Caco-2 (cell line): ENCODE data around the gene PEX6. TPM values are rescaled to one million over a fixed set of nuclear protein-coding genes. Genes with fewer than 3 reads are reported as not detected.

Experiments used
- BruUV-seq: library from RNA; stranded (reverse); fragments of 400-500 nt; replicated peaks from 2 replicates; lab custom pipeline; 2021; lab: Mats Ljungman, UMichigan
- CTCF ChIA-PET: fragments of 300-600 bp; sonication (Branson Sonifier 250); formaldehyde crosslinking; loops from one replicate; lab custom pipeline; 2022; ENCODE audit warnings: antibody characterized with exemption; lab: Charles Lee
- POLR2A ChIA-PET: fragments of 300-600 bp; sonication (Branson Sonifier 250); formaldehyde crosslinking; loops from one replicate; lab custom pipeline; 2022; ENCODE audit warnings: antibody characterized with exemption; lab: Charles Lee
- DNase-seq, 2 experiments: peaks; one replicate each; pipeline versions ENCODE4 v3.0.0 to v3.0.0-alpha.2; 2020 to 2022
- H3K27me3 ChIP-seq: replicated peaks from 2 replicates; pipeline ENCODE4 v1.6.0; 2011; ENCODE audit warnings: low read length; ENCODE audit not compliant: control insufficient read depth, insufficient read depth
- H3K36me3 ChIP-seq: 2 replicates; pipeline ENCODE4 v1.5.1; 2011; ENCODE audit warnings: low read length; ENCODE audit not compliant: control insufficient read depth, insufficient read depth
- H3K4me1 ChIP-seq: fragments of 250-450 bp; sonication (Bioruptor Pico); 2 replicates; pipeline ENCODE4 v1.5.1; 2020; ENCODE audit warnings: mild to moderate bottlenecking
- H3K4me3 ChIP-seq: 2 replicates; pipeline ENCODE4 v1.5.1; 2011; ENCODE audit warnings: low read depth, mild to moderate bottlenecking, control low read depth, low read length
- H3K9me3 ChIP-seq: fragments of 250-450 bp; sonication (Bioruptor Pico); 2 replicates; pipeline ENCODE4 v1.5.1; 2020; ENCODE audit warnings: mild to moderate bottlenecking, moderate library complexity
- H3K27ac Mint-ChIP-seq: one replicate; pipeline ENCODE4 v1.8.0; 2022; ENCODE audit warnings: mixed read lengths; ENCODE audit not compliant: unreplicated experiment
- H3K27me3 Mint-ChIP-seq: one replicate; pipeline ENCODE4 v1.8.0; 2022; ENCODE audit warnings: mixed read lengths; ENCODE audit not compliant: insufficient read depth, unreplicated experiment
- H3K36me3 Mint-ChIP-seq: one replicate; pipeline ENCODE4 v1.8.0; 2022; ENCODE audit warnings: mild to moderate bottlenecking, mixed read lengths; ENCODE audit not compliant: insufficient read depth, unreplicated experiment
- H3K4me1 Mint-ChIP-seq: one replicate; pipeline ENCODE4 v1.8.0; 2022; ENCODE audit warnings: low read depth, mixed read lengths; ENCODE audit not compliant: unreplicated experiment
- H3K4me3 Mint-ChIP-seq: one replicate; pipeline ENCODE4 v1.8.0; 2022; ENCODE audit warnings: mild to moderate bottlenecking, moderate library complexity, mixed read lengths; ENCODE audit not compliant: unreplicated experiment
- H3K9me3 Mint-ChIP-seq: one replicate; pipeline ENCODE4 v1.8.0; 2022; ENCODE audit warnings: mixed read lengths; ENCODE audit not compliant: unreplicated experiment
- intact Hi-C: fragments of 100-400 bp; cut with micrococcal nuclease; formaldehyde crosslinking; loops from one replicate; pipeline ENCODE4 v1.10.0; 2022; ENCODE audit not compliant: unreplicated experiment
- total RNA-seq: library from RNA; stranded (reverse); gene quantifications from 2 replicates; pipeline ENCODE4 v1.2.3, GENCODE V29; 2022
- TF ChIP-seq, protein P1 (sequence below), 2 experiments: fragments of 200-600 bp in 1 of 2; IDR thresholded peaks; 1 replicate in 1 of 2; 2 replicates in 1 of 2; pipeline versions ENCODE4 v1.5.1 to v1.8.0; 2011 to 2022; ENCODE audit warnings: antibody characterized with exemption in 1 of 2, control low read depth in 1 of 2, inconsistent platforms in 1 of 2, low read depth in 1 of 2, low read length in 1 of 2, mild to moderate bottlenecking in 1 of 2, moderate library complexity in 1 of 2; ENCODE audit not compliant: insufficient read depth in 1 of 2, severe bottlenecking in 1 of 2, unreplicated experiment in 1 of 2

The PEX6 gene
- total RNA-seq, 1 experiment from 2014 or later = 6.9 TPM

DNA sequence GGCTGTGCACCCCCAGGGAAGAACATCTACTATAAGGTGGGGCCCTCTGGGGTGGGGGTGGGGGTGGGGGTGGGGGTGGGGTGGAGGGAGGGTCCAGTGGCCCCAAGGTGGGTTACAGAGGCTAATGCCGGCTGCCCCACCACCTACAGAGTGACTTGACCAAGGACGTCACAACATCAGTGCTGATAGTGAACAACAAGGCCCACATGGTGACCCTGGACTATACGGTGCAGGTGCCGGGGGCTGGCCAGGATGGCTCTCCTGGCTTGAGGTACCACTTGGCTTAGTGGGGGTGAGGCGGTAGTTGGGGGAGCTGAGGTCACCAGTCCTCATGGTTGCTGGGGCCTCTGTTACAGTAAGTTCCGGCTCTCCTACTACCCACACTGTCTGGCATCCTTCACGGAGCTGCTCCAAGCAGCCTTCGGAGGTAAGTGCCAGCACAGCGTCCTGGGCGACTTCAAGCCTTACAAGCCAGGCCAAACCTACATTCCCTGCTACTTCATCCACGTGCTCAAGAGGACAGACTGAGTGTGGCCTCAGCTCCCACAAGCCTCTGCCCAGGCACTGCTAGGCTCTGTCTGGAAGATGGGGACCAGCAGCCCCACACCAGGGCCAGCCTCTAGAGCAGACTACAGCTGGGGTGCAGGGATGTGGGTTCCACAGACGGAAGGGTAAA, 15.7 kb downstream of the PEX6 start:
- Histone ChIP-seq H3K4me1 (no peaks in the 10 kb centered on the region), H3K9me3 (no peaks in the 10 kb centered on the region), H3K36me3 (no peaks in the 10 kb centered on the region), H3K4me3 (no peak overlapping the region), H3K27me3 (no peaks in the 10 kb centered on the region)
- no peak overlapping the region for H3K4me3 Mint-ChIP-seq
- H3K36me3 Mint-ChIP-seq = peaks cover 10% of the 10 kb centered on the region
- POLR2A ChIA-PET = interaction anchor here (1.8 kb wide), 1 partner anchor 21 kb away, joined by 8 read pairs; the partner anchor contains the start of gene PPP2R5D
- peaks cover 8% of the 10 kb centered on the region for H3K4me1 Mint-ChIP-seq
- TF ChIP-seq, protein P1, sequence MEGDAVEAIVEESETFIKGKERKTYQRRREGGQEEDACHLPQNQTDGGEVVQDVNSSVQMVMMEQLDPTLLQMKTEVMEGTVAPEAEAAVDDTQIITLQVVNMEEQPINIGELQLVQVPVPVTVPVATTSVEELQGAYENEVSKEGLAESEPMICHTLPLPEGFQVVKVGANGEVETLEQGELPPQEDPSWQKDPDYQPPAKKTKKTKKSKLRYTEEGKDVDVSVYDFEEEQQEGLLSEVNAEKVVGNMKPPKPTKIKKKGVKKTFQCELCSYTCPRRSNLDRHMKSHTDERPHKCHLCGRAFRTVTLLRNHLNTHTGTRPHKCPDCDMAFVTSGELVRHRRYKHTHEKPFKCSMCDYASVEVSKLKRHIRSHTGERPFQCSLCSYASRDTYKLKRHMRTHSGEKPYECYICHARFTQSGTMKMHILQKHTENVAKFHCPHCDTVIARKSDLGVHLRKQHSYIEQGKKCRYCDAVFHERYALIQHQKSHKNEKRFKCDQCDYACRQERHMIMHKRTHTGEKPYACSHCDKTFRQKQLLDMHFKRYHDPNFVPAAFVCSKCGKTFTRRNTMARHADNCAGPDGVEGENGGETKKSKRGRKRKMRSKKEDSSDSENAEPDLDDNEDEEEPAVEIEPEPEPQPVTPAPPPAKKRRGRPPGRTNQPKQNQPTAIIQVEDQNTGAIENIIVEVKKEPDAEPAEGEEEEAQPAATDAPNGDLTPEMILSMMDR (IDR thresholded peaks at IDR 0.05; ENCODE audit: insufficient read depth in 1 of 2, low read depth in 1 of 2, low read length in 1 of 2, severe bottlenecking in 1 of 2, unreplicated experiment in 1 of 2) = no peak
- no TSS peak for BruUV-seq
- intact Hi-C loops = no loop called here
- H3K27me3 Mint-ChIP-seq = no peaks in the 10 kb centered on the region
- no peak overlapping the region for H3K27ac Mint-ChIP-seq
- no peaks in the 10 kb centered on the region for H3K9me3 Mint-ChIP-seq
- CTCF ChIA-PET = interaction anchor here (0.7 kb wide), 1 partner anchor 45 kb away, joined by 3 read pairs; no protein-coding TSS in a partner anchor
- DNase-seq = no peak

DNA sequence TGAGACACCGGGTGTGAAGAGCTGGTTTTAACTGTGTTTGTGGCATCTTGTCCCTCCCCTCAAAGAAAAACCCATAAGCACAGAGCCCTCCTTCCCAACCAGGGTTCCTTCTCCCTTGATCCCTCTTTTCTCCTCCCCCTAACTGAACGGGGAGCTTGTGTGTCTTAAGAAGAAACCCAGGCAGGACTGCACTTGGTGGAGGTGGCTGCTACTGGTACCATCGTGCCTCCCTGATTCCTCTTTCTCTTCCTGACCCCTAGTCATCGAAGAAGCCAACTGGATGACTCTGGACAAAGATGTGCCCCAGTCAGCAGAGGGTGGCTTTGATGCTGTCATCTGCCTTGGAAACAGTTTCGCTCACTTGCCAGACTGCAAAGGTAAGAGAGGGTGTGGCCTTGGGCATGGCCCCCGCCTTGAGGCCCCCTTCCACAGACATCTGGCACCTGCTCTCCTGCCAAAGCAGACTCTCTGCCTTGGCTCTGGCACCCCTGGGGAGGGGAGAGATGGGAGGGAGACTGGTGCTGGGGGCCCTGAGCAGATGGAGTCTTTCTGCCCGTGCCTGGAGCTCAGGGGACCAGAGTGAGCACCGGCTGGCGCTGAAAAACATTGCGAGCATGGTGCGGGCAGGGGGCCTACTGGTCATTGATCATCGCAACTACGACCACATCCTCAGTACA, 16.3 kb downstream of the PEX6 start:
- no peaks in the 10 kb centered on the region for H3K9me3 Mint-ChIP-seq
- no peak overlapping the region for H3K4me3 Mint-ChIP-seq
- H3K36me3 Mint-ChIP-seq = peaks cover 10% of the 10 kb centered on the region

DNA sequence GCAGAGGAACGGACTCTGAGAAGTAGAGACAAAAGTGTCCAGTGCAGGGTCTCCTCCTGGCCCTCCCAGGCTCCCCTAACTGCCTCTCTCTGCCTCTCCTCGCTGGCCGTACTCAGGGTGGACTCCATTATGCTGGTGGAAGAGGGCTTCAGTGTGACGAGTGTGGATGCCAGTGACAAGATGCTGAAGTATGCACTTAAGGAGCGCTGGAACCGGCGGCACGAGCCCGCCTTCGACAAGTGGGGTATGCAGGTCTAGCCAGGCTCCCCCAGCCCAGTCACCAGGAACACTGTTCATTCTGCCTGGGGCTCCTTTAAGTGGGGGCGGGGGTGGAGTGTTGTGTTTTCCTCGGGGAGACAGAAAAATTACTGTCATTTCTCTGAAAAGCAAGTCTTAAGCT, 16.9 kb downstream of the PEX6 start:
- H3K27ac Mint-ChIP-seq = no peak overlapping the region
- ChIA-PET CTCF (interaction anchor here (0.7 kb wide), 1 partner anchor 38 kb away, joined by 3 read pairs; no protein-coding TSS in a partner anchor), POLR2A (interaction anchor here (0.5 kb wide), 1 partner anchor 15 kb away, joined by 6 read pairs; no protein-coding TSS in a partner anchor)
- Histone ChIP-seq H3K27me3 (no peaks in the 10 kb centered on the region), H3K36me3 (no peaks in the 10 kb centered on the region), H3K9me3 (no peaks in the 10 kb centered on the region), H3K4me3 (no peak overlapping the region), H3K4me1 (no peaks in the 10 kb centered on the region)
- DNase-seq = no peak
- no peak overlapping the region for H3K4me3 Mint-ChIP-seq
- peaks cover 10% of the 10 kb centered on the region for H3K36me3 Mint-ChIP-seq
- no peaks in the 10 kb centered on the region for H3K27me3 Mint-ChIP-seq
- intact Hi-C loops = no loop called here
- peaks cover 8% of the 10 kb centered on the region for H3K4me1 Mint-ChIP-seq
- no TSS peak for BruUV-seq
- TF ChIP-seq, protein P1 (IDR thresholded peaks at IDR 0.05; ENCODE audit: insufficient read depth in 1 of 2, low read depth in 1 of 2, low read length in 1 of 2, severe bottlenecking in 1 of 2, unreplicated experiment in 1 of 2) = no peak
- H3K9me3 Mint-ChIP-seq = no peaks in the 10 kb centered on the region

More for the DNA sequence above, 16.3 kb downstream of the PEX6 start:
- intact Hi-C loops = no loop called here
- TF ChIP-seq, protein P1 (IDR thresholded peaks at IDR 0.05; ENCODE audit: insufficient read depth in 1 of 2, low read depth in 1 of 2, low read length in 1 of 2, severe bottlenecking in 1 of 2, unreplicated experiment in 1 of 2) = no peak
- H3K4me1 ChIP-seq = no peaks in the 10 kb centered on the region
- peaks cover 8% of the 10 kb centered on the region for H3K4me1 Mint-ChIP-seq
- no peak for DNase-seq
- no TSS peak for BruUV-seq
- no peaks in the 10 kb centered on the region for H3K36me3 ChIP-seq
- CTCF ChIA-PET = interaction anchor here (0.7 kb wide), 1 partner anchor 45 kb away, joined by 3 read pairs; no protein-coding TSS in a partner anchor
- H3K27ac Mint-ChIP-seq = no peak overlapping the region
- no peaks in the 10 kb centered on the region for H3K9me3 ChIP-seq
- H3K4me3 ChIP-seq = no peak overlapping the region
- POLR2A ChIA-PET = interaction anchor here (0.5 kb wide), 1 partner anchor 16 kb away, joined by 6 read pairs; no protein-coding TSS in a partner anchor
- no peaks in the 10 kb centered on the region for H3K27me3 Mint-ChIP-seq
- H3K27me3 ChIP-seq = no peaks in the 10 kb centered on the region
